ENCODE results near the gene LARP6.

GRCh38 chr15:70837476-70837875, 16.5 kb downstream of the LARP6 start:
- no peak for TF ChIP-seq CTCF (conservative IDR thresholded peaks at IDR 0.05; ENCODE audit: low read length)
- no peak for TF ChIP-seq EZH2phosphoT487 (IDR thresholded peaks at IDR 0.05; ENCODE audit: borderline replicate concordance)

Data from Loucy (cell line).